Neural cell (in vitro differentiated cells): Measurements from ENCODE around the gene SV2C. TPM values are rescaled to one million over a fixed set of nuclear protein-coding genes. Genes with fewer than 3 reads are reported as not detected.

Source experiments
- H2AFZ ChIP-seq: fragments of 200-600, 300-800 bp; sonication (generic), shearing (Covaris generic); 2 replicates; pipeline ENCODE4 v1.6.0; 2014; ENCODE audit warnings: low read depth, mild to moderate bottlenecking, antibody characterized with exemption, low read length, moderate library complexity
- H3F3A ChIP-seq: fragments of 200-600 bp; shearing (Covaris generic); 2 replicates; pipeline ENCODE4 v1.6.1; 2016; ENCODE audit warnings: mild to moderate bottlenecking, moderate library complexity, mixed read lengths, antibody characterized with exemption, low read length; ENCODE audit not compliant: insufficient read depth, poor library complexity, severe bottlenecking
- H3K27ac ChIP-seq: fragments of 200-600, 300-800 bp; sonication (generic), shearing (Covaris generic); 2 replicates; pipeline ENCODE4 v1.5.1; 2014; ENCODE audit warnings: mild to moderate bottlenecking, low read length, moderate library complexity
- H3K27me3 ChIP-seq: fragments of 300-800, 200-600 bp; sonication (generic), shearing (Covaris generic); 2 replicates; pipeline ENCODE4 v1.6.0; 2014; ENCODE audit warnings: mild to moderate bottlenecking, low read depth, low read length, moderate library complexity; ENCODE audit not compliant: insufficient read depth
- H3K36me3 ChIP-seq: fragments of 300-800, 200-600 bp; sonication (generic), shearing (Covaris generic); 2 replicates; pipeline ENCODE4 v1.5.1; 2014; ENCODE audit warnings: mild to moderate bottlenecking, antibody characterized with exemption, low read length, moderate library complexity; ENCODE audit not compliant: insufficient read depth
- H3K4me2 ChIP-seq: fragments of 300-800, 200-600 bp; sonication (generic), shearing (Covaris generic); 2 replicates; pipeline ENCODE4 v1.6.0; 2014; ENCODE audit warnings: mild to moderate bottlenecking, low read length
- H3K4me3 ChIP-seq: fragments of 300-800, 200-600 bp; sonication (generic), shearing (Covaris generic); 2 replicates; pipeline ENCODE4 v1.5.1; 2014; ENCODE audit warnings: mild to moderate bottlenecking, low read length, moderate library complexity
- H3K79me2 ChIP-seq: fragments of 200-600 bp; shearing (Covaris generic); replicated peaks from 2 replicates; pipeline ENCODE4 v1.6.0; 2014; ENCODE audit warnings: mild to moderate bottlenecking, low read length, moderate library complexity; ENCODE audit not compliant: insufficient read depth
- H3K9ac ChIP-seq: fragments of 300-800, 200-600 bp; sonication (generic), shearing (Covaris generic); 2 replicates; pipeline ENCODE4 v1.6.1; 2016; ENCODE audit warnings: mild to moderate bottlenecking, low read length, mixed read lengths
- H3K9me2 ChIP-seq: fragments of 200-600 bp; shearing (Covaris generic); 2 replicates; pipeline ENCODE4 v1.6.1; 2016; ENCODE audit warnings: mild to moderate bottlenecking, low read length, mixed read lengths; ENCODE audit not compliant: insufficient read depth
- H3K9me3 ChIP-seq: fragments of 200-600, 300-800 bp; sonication (generic), shearing (Covaris generic); 2 replicates; pipeline ENCODE4 v1.6.1; 2016; ENCODE audit warnings: mild to moderate bottlenecking, mixed run types, low read length, moderate library complexity, mixed read lengths
- H4K20me1 ChIP-seq: fragments of 200-600 bp; shearing (Covaris generic); 2 replicates; pipeline ENCODE4 v1.6.1; 2016; ENCODE audit warnings: mild to moderate bottlenecking, mixed run types; ENCODE audit not compliant: insufficient read depth
- CTCF ChIP-seq: fragments of 450-650 bp; IDR thresholded peaks from 2 replicates; pipeline ENCODE4 v1.5.1; 2014; ENCODE audit warnings: antibody characterized with exemption, mild to moderate bottlenecking, moderate library complexity; ENCODE audit not compliant: poor library complexity, severe bottlenecking
- EP300 ChIP-seq: fragments of 450-650 bp; conservative IDR thresholded peaks from 2 replicates; pipeline ENCODE4 v1.6.1; 2014; ENCODE audit warnings: antibody characterized with exemption, mild to moderate bottlenecking, moderate library complexity; ENCODE audit not compliant: poor library complexity, severe bottlenecking
- EZH2 ChIP-seq: fragments of 200-600, 300-800 bp; shearing (Covaris generic), sonication (generic); IDR thresholded peaks from 2 replicates; pipeline ENCODE4 v1.6.1; 2014; ENCODE audit warnings: antibody characterized with exemption, low read length, borderline replicate concordance, mild to moderate bottlenecking; ENCODE audit not compliant: insufficient read depth, poor library complexity, severe bottlenecking
- MXI1 ChIP-seq: fragments of 450-650 bp; conservative IDR thresholded peaks from 2 replicates; pipeline ENCODE4 v1.6.1; 2014; ENCODE audit warnings: antibody characterized with exemption, mild to moderate bottlenecking; ENCODE audit not compliant: poor library complexity, severe bottlenecking
- POLR2AphosphoS5 ChIP-seq: IDR thresholded peaks from 2 replicates; pipeline ENCODE4 v1.6.1; 2012
- RAD21 ChIP-seq: fragments of 450-650 bp; conservative IDR thresholded peaks from 2 replicates; pipeline ENCODE4 v1.6.1; 2014; ENCODE audit warnings: antibody characterized with exemption, mild to moderate bottlenecking, moderate library complexity
- REST ChIP-seq: IDR thresholded peaks from 2 replicates; pipeline ENCODE4 v1.6.1; 2012; ENCODE audit warnings: borderline replicate concordance
- SMC3 ChIP-seq: fragments of 450-650 bp; conservative IDR thresholded peaks from 2 replicates; pipeline ENCODE4 v1.6.1; 2014; ENCODE audit warnings: antibody characterized with exemption, mild to moderate bottlenecking, moderate library complexity; ENCODE audit not compliant: poor library complexity
- TAF1 ChIP-seq: IDR thresholded peaks from 2 replicates; pipeline ENCODE4 v1.6.1; 2012; ENCODE audit warnings: low read depth
- polyA plus RNA-seq: library from polyadenylated mRNA; depleted of rRNA; stranded (reverse); fragments of >200 nt; gene quantifications from 2 replicates; pipeline ENCODE4 v1.2.3, GENCODE V29; 2014

Gene SV2C
- polyA plus RNA-seq, 1 donor from 2014 or later, result 0.45 TPM

- TF ChIP-seq EZH2 (no peak), CTCF (no peak)
- Histone ChIP-seq H3K79me2 (no peaks in the 10 kb centered on the region), H3K9ac (no peak overlapping the region), H3K9me2 (no peaks in the 10 kb centered on the region), H3F3A (no peaks in the 10 kb centered on the region), H3K27ac (no peak overlapping the region), H3K27me3 (peaks cover 17% of the 10 kb centered on the region), H2AFZ (no peak overlapping the region), H3K9me3 (no peaks in the 10 kb centered on the region), H3K4me3 (peak overlapping the region; percentile 79), H4K20me1 (no peaks in the 10 kb centered on the region), H3K4me2 (no peak overlapping the region), H3K36me3 (no peaks in the 10 kb centered on the region)
Observed at GRCh38 chr5:76401801-76402250, 318.6 kb downstream of the SV2C start.

GRCh38 chr5:76402251-76402885, 319.2 kb downstream of the SV2C start:
- no peaks in the 10 kb centered on the region for H3K9me2 ChIP-seq
- no peaks in the 10 kb centered on the region for H3K79me2 ChIP-seq
- H3K9ac ChIP-seq, result no peak overlapping the region
- H3K27ac ChIP-seq, result no peak overlapping the region
- peak overlapping the region; percentile 38 for H3K4me2 ChIP-seq
- no peaks in the 10 kb centered on the region for H4K20me1 ChIP-seq
- H3K9me3 ChIP-seq, result no peaks in the 10 kb centered on the region
- H3K4me3 ChIP-seq, result peak overlapping the region; percentile 79
- no peaks in the 10 kb centered on the region for H3F3A ChIP-seq
- no peak for TF ChIP-seq TAF1
- peaks cover 17% of the 10 kb centered on the region for H3K27me3 ChIP-seq
- no peak overlapping the region for H2AFZ ChIP-seq
- H3K36me3 ChIP-seq, result no peaks in the 10 kb centered on the region

- TF ChIP-seq RAD21 (peak; percentile 81), POLR2AphosphoS5 (peak; percentile 33), SMC3 (peak; percentile 85), EP300 (peak; percentile 18), CTCF (peak; percentile 96), REST (no peak), EZH2 (no peak), TAF1 (no peak), MXI1 (peak; percentile 45)
- Histone ChIP-seq H3K36me3 (no peaks in the 10 kb centered on the region), H3K27ac (no peak within 1 kb of the TSS), H3K27me3 (peaks cover 17% of the 10 kb centered on the region), H3K4me2 (peak within 1 kb of the TSS; percentile 62), H2AFZ (peak within 1 kb of the TSS; percentile 40), H3K9me2 (no peaks in the 10 kb centered on the region), H3K4me3 (peak within 1 kb of the TSS; percentile 79), H4K20me1 (no peaks in the 10 kb centered on the region), H3K79me2 (no peaks in the 10 kb centered on the region), H3K9me3 (no peaks in the 10 kb centered on the region), H3K9ac (peak within 1 kb of the TSS; percentile 60), H3F3A (no peaks in the 10 kb centered on the region)
Observed at GRCh38 chr5:76402886-76403765, 319.9 kb downstream of the SV2C start, which contains the start of gene IQGAP2. Gene IQGAP2, plus strand, starts transcription at chr5:76403285. Its CDS starts 261 bp downstream, at chr5:76403546.
